ENCODE data around the gene LINC00237.

- no peak for TF ChIP-seq BHLHE40 (IDR thresholded peaks at IDR 0.05; ENCODE audit: borderline replicate concordance)
- TF ChIP-seq ZNF384 (IDR thresholded peaks at IDR 0.05) = no peak
Observed at GRCh38 chr20:21127201-21127981, 21.2 kb upstream of the LINC00237 start.

Data from HEK293T (cell line).